DMS 273 (cell line): Measurements from ENCODE around the gene AIF1L.
A peak's percentile ranks its signal among the peaks of the same experiment; 100 is the strongest.

Experiments used
- DNase-seq: peaks from one replicate; lab custom pipeline; 2025; ENCODE audit not compliant: unreplicated experiment; lab: John Stamatoyannopoulos, UW

AIF1L gene

DNA sequence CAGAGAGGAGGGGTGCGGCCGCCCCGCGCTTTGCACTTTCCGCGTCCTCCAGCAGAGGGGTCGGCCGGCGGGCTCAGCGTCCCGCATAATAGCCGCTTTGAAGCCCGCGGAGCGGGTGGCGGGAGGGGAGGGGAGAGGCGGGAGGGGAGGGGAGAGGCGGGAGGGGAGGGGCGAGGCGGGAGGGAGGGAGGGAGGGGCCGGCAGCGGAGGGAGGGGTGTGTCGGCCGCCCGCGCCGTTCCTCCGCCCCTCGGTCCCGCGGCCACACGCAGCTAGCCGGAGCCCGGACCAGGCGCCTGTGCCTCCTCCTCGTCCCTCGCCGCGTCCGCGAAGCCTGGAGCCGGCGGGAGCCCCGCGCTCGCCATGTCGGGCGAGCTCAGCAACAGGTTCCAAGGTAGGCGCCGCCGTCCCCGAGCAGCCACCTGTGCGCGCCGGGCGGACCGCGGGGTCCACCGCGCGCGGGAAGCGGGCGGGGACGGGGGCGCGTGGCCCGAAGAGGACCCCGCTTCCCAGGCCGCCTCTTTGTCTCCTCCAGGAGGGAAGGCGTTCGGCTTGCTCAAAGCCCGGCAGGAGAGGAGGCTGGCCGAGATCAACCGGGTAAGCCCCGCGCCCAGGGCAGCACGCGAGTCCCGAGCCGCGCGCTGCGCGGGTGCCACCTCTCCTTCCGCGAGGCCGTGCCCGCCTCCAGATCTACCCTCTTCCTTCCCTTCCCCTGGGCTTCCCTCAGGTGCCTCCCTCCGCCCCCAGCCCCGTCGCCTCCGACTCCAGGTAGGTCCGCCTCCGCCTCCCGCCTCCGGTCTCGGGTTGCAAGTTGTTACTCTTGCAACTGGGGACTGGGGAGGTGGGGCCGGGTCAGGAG lies at the start of gene AIF1L:
Gene AIF1L, plus strand, starts transcription at position 263 of the 857 bp plus-strand sequence. Its CDS starts 99 bp downstream, at position 362.
- peak; percentile 78 for DNase-seq

GRCh38 chr9:131046581-131047202 lies 49.6 kb upstream of the AIF1L start:
- peak; percentile 89 for DNase-seq

DNA sequence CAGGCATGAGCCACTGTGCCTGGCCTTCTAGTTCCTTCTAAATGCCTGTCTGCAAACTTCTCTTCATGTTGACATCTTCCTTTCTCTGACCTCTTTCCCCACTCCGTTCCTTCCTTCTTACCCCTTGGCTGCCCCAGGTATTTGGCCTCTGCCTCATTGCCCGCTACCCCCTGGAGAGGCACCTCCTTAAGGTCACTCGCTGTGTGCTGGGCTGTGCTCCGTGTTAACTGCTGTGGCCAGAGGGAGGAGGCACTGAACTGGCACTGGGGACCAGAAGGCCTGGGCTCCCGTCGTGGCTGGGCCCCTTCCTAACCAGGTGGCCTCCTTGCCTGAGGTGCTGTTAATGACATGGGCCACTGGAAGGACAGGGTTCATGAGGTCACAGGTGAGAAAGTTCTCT lies 48.0 kb upstream of the AIF1L start:
- no peak for DNase-seq

- DNase-seq = no peak
Observed at GRCh38 chr9:131048820-131049219, 47.5 kb upstream of the AIF1L start.

DNA sequence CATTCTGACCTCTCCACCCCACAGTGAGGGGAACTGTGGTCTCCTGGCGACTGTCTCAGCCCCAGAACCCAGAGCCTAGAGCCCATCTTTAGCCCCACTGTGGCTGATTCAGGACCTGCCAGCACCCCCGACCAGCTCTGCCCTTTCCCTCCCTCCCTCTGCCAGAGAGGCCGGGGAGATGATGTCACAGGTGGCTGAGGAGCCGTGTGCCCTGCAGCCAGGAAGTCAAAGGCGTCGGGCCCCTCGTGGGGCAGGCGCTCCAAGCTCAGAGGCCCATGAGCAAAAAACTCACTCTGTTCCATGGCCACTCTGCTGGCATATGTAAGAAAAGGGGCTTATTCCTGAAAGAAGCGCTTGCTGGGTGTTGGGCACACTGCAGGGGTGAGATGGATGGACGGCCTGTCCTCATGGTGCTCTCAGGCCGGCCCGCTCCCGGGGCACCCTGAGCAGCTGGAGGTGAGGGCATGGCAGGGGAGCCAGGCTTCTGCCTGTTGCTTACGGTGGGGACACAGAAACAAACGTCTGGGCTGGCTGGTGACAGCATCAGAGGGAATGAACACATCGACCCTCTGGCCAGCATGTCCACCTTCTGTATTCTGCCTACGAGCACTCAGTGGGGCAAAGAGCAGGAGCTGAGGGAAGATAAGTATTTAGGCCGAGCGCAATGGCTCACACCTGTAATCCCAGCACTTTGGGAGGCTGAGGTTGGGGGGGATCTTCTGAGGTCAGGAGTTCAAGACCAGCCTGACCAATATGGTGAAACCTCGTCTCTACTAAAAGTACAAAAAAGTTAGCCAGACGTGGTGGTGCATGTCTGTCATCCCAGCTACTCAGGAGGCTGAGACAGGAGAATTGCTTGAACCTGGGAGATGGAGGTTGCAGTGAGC lies 46.3 kb upstream of the AIF1L start:
- DNase-seq = no peak

GRCh38 chr9:131050831-131051230 lies 45.5 kb upstream of the AIF1L start:
- DNase-seq = no peak

DNA sequence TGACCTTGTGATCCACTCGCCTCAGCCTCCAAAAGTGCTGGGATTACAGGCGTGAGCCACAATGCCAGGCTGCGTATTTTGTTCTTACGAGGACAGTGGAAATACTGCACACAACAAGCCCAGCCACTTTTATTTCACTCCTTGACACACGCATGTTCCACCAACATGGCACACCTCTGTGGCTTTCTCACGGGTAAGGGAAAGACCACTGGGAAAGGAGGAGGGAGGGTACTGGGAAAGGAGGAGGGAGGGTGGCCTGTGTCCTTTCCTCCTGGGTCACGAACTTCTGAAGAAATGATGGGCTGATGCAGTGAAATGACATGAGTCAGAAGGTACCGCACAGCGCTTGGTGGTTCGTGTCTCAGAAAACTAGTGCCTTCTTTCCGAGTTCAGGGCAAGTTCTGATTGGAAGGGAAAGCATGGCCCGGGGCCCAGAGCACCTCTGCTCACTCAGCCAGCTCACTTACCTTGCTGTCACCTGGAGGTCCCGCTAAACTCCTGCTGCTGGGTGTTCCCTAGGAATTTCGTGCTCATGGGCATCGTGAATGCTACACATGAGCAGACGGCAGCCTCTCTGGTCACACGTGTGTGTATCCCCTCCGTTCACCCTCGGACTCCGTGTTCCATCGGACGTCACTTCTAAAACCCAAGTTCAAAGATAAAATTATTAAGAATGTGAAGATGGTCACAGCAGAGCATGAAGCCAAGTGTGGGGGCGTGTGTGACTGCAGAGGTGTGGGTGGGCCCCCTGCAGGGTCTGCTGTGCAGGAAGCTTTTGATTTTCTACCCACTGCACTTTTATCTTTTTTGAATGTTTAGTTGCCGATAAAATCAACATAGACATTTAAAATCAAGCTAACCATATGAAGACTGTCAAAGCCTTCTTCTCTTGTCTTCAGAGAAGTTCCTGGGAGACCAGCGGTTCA lies 44.5 kb upstream of the AIF1L start:
- DNase-seq = no peak

DNA sequence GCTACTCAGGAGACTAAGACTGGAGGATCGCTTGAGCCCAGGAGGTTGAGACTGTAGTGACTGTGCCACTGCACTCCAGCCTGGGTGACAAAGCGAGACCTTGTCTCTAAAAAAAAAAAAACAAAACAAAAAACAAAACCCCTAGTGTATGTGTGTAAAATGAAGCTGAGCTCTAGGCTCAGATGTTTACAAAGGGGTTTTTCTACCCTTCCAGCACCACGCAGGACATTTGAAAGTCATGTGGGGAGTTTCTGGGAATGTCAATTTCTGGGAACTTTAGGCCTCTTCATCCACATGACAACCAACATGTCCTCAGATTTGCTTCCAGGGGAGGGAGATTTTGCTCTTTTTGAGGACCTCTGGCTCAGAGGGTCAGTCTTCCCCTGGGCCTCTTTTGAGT lies 42.4 kb upstream of the AIF1L start:
- DNase-seq = no peak

DNA sequence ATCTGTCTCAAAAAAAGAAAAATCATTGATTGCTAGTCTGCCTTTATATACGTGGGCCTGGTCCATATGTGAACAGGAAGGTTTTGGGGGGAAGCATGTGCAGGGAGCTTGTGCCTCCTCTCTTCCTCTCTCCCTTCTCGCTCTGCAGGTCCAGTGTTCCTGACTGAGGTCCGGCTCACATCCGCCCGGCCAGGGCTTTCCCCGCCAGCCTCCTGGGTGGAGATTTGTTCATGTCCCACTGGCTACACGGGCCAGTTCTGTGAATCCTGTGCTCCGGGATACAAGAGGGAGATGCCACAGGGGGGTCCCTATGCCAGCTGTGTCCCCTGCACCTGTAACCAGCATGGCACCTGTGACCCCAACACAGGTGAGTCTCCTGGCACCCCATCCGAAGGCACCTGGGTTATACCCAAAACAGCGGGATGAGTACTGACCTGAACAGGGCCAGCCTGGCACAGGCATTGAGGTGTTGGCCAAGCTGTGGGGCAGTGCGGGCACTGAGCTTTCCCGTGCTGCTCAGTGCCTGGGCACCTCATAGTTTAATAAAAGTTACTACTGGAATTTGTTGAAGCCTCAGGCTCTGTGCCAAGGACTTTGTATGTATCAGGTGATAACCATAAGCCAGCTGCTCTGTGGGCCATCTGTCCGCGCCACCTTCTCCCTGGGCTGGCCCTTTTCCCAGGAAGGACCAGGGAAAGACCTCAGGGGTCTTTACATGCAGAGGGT lies 39.4 kb upstream of the AIF1L start:
- peak; percentile 74 for DNase-seq

DNA sequence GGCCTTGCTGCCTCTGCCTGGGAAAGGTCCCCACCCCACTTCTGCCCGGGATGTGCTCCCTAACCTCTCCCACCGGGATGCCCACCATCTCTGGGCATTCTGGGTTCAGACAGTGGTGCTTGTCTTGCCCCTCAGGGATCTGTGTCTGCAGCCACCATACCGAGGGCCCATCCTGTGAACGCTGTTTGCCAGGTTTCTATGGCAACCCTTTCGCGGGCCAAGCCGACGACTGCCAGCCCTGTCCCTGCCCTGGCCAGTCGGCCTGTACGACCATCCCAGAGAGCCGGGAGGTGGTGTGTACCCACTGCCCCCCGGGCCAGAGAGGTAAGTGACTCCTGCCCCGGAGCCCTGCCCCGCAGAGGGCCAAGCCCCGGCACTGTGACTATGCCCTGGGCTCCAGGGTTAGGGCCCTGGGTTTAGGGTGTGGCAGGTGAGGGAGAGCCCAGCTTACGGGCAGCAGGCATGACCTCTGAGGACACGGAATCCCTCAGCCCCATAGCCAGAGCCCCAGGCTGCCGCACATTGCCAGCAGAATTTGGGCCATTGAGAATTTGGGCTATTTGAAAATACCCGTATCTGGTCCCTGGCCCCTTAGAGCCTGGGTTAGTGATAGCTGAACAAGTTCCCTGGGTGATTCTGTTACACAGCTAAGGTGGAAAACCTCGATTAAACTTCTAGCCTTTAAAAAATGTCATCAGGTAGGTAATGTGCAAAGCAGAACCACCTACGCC lies 35.3 kb upstream of the AIF1L start:
- no peak for DNase-seq

- peak; percentile 24 for DNase-seq
Observed at GRCh38 chr9:131062969-131063368, 33.4 kb upstream of the AIF1L start.

DNA sequence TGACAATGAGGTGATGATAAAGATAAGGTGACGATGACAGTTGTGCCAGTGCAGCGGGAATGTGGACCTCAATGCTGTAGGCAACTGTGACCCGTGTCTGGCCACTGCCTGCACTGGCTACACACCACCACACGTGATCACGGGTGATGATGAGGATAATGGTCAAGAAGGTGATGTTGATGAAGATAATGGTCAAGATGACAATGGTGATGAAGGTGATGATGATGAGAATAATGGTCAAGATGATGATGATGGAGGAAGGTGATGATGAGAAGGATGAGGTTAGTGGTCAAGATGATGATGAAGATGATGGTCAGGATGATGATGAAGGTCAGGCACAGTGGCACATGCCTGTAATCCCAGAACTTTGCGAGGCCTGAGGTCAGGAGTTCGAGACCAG lies 30.7 kb upstream of the AIF1L start:
- no peak for DNase-seq

DNA sequence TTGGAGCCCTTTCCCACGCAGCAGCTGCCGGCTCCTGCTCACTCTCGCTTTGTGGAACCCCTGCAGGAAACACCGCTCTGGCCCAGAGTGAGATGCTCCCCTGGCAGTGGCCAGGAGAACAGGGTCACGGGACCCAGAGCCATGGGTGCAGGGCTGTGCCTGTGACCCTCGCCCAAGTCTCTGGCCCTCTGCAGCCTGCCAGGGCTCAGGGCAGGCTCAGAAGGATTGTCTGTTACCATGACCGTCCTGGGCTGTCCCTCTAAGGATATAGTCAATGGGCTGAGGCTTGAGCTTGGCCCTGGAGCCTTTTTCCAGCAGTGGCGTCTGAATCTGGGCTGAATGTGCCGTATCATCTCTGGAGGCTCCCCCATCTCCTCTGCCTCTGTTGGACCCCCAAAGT lies 28.7 kb upstream of the AIF1L start:
- no peak for DNase-seq

- no peak for DNase-seq
Observed at GRCh38 chr9:131068076-131068816, 28.1 kb upstream of the AIF1L start.

GRCh38 chr9:131069699-131070098 lies 26.6 kb upstream of the AIF1L start:
- DNase-seq = no peak

- no peak for DNase-seq
Observed at GRCh38 chr9:131072107-131072870, 24.0 kb upstream of the AIF1L start.

DNA sequence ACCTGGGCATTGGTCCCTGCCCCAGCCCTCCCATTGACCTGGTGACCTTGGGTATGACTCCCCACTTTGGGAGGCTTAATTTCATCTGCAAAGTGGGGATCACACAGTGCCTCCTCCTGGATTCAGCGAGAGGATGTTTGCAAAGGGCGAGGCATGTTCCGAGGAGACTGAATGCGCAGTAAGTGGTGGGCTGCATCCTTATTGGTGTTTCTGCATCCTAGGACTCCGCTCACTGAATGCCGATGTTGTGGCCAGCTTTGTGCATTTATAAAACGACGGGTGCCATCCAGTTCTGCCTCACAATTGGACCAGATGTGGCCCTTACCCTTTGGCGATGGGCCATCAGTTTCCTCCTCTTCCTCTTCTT lies 23.5 kb upstream of the AIF1L start:
- DNase-seq = no peak
